ENCODE measurements around the gene CDK2AP2. TPM values are rescaled to one million over a fixed set of nuclear protein-coding genes. Genes with fewer than 3 reads are reported as not detected.

The CDK2AP2 gene
- polyA plus RNA-seq, 1 of the 3 experiments (the other 2 are of a cell fraction): 47.9 TPM

- CTCF ChIA-PET: no interaction called here
Observed at GRCh38 chr11:67498544-67498972, 9.4 kb downstream of the CDK2AP2 start.

More at GRCh38 chr11:67498544-67498972, 9.4 kb downstream of the CDK2AP2 start:
- peaks cover 0 to 3% of the 10 kb centered on the region in 2 experiments; a peak in 1 of 4 replicates for H3K4me1 ChIP-seq (ENCODE audit: control insufficient read depth in 1 of 2, insufficient read depth in 2 of 2, low read depth in 1 of 2, low read length in 1 of 2)
- H3K4me2 ChIP-seq: no peak overlapping the region
- no peak for DNase-seq
- H3K27me3 ChIP-seq (ENCODE audit: insufficient read depth): no peaks in the 10 kb centered on the region
- H3K9me3 ChIP-seq: no peaks in the 10 kb centered on the region
- H3F3A ChIP-seq (replicated peaks; ENCODE audit: insufficient read depth): peaks cover 2% of the 10 kb centered on the region
- 97% methylated on average over 17 of the region's 21 CpGs for WGBS (ENCODE audit: low lambda C conversion rate)
- no peak overlapping the region for H3K9ac ChIP-seq
- no peak overlapping the region for H3K4me3 ChIP-seq (ENCODE audit: low read depth in 2 of 2, low read length in 1 of 2)
- H3K27ac ChIP-seq (ENCODE audit: low read depth in 2 of 2, low read length in 1 of 2): no peak overlapping the region
- POLR2A ChIA-PET: no interaction called here
- H4K20me1 ChIP-seq (ENCODE audit: insufficient read depth): peaks cover 10% of the 10 kb centered on the region
- peaks cover 9% of the 10 kb centered on the region for H3K79me2 ChIP-seq (ENCODE audit: insufficient read depth)
- H3K9me2 ChIP-seq: no peaks in the 10 kb centered on the region
- TF ChIP-seq TEAD4 (IDR thresholded peaks at IDR 0.05; ENCODE audit: borderline replicate concordance, insufficient read depth) (no peak), ZBTB33 (IDR thresholded peaks at IDR 0.05; ENCODE audit: borderline replicate concordance, low read depth) (no peak), EP300 (IDR thresholded peaks at IDR 0.05; ENCODE audit: borderline replicate concordance in 1 of 2, low read depth in 1 of 2, low read length in 1 of 2) (no peak), REST (IDR thresholded peaks at IDR 0.05; ENCODE audit: low read depth, low read length) (no peak), RFX5 (IDR thresholded peaks at IDR 0.05; ENCODE audit: low read length) (no peak), POLR2AphosphoS5 (IDR thresholded peaks at IDR 0.05; ENCODE audit: low read depth, low read length) (no peak), FOXJ3 (CRISPR knock-in tag; IDR thresholded peaks at IDR 0.05) (no peak), EZH2phosphoT487 (IDR thresholded peaks at IDR 0.05; ENCODE audit: borderline replicate concordance, low read depth) (no peak), TAF1 (IDR thresholded peaks at IDR 0.05; ENCODE audit: borderline replicate concordance, low read depth, low read length) (no peak), NFIC (IDR thresholded peaks at IDR 0.05; ENCODE audit: borderline replicate concordance) (no peak), GATA2 (CRISPR knock-in tag; IDR thresholded peaks at IDR 0.05) (no peak), IRF3 (IDR thresholded peaks at IDR 0.05; ENCODE audit: low read depth, low read length) (no peak), MAX (IDR thresholded peaks at IDR 0.05; ENCODE audit: low read depth) (no peak)
- H2AFZ ChIP-seq (ENCODE audit: low read depth): no peak overlapping the region
- peaks cover 10 to 20% of the 10 kb centered on the region in 2 experiments for H3K36me3 ChIP-seq (replicated peaks in 1 of 2; ENCODE audit: control insufficient read depth in 1 of 2, insufficient read depth in 2 of 2, low read length in 1 of 2)
